COLO829 (cell line): ENCODE results near the gene LYST.
"Not testable (repeated sequence)": the region's sequence is repeated elsewhere in the genome, so short reads cannot be mapped to it uniquely, and the experiment has no call there.

Experiments
- DNase-seq: peaks from one replicate; pipeline ENCODE4 v3.0.0; 2012; ENCODE audit warnings: low spot score

Gene LYST

DNA sequence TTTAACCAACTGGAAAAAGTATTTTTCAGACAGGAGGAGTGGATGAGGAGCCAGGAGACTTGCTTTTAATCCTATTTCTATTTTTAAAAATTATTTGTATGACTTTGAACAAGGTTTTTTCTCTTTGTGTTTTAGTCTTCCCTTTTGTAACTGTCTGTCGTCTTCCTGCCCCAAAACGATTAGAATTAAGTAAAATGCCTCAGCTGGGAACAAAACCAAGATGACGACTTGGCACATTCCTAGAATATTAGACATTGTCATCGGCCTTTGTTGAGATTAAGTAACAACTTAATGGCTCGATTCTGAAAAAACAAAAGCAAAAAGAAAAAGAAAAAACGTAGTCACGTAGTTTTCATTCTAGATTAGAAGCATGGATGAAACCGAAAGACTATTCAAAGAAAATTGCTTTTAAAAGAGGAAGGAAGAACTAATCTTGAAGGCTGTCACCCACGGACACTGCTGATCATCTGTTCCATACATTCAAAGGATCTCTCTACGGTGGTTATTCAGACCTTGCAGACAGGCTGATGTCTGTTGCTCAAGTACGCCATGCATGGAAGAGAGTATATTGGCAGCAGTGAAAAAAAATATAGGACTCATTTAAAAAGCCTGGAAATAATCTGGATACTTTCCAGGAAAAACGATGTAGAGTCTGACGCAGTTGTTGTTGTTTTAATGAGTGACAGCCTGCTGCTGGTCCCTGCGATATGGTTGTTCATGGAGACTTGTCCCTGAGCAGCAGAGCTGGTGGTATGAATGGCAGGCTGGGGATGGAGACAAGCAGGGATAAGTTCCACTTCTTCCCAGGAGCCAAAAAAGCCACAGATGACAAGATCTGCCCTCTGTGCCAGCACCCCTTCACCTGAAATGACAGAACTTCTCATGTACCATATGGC, 234.0 kb downstream of the LYST start:
- no peak for DNase-seq

DNA sequence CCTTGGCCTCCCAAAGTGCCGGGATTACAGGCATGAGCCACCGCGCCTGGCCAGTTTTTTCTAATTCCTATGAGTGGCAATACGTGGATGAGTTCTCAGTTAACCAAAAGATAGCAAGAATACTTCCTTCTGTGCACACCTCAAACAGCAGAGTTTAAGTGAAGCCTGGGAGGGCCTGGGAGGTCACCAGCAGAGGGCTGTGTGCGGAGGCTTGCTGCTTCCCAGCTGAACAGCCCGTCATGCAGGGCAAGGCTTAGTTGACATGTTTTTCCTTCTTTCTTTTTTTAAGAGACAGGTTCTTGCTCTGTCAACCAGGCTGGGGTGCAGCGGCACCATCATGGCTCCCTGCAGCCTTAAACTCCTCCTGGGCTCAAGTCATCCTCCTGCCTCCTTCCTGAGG, 234.9 kb downstream of the LYST start:
- no peak for DNase-seq

DNA sequence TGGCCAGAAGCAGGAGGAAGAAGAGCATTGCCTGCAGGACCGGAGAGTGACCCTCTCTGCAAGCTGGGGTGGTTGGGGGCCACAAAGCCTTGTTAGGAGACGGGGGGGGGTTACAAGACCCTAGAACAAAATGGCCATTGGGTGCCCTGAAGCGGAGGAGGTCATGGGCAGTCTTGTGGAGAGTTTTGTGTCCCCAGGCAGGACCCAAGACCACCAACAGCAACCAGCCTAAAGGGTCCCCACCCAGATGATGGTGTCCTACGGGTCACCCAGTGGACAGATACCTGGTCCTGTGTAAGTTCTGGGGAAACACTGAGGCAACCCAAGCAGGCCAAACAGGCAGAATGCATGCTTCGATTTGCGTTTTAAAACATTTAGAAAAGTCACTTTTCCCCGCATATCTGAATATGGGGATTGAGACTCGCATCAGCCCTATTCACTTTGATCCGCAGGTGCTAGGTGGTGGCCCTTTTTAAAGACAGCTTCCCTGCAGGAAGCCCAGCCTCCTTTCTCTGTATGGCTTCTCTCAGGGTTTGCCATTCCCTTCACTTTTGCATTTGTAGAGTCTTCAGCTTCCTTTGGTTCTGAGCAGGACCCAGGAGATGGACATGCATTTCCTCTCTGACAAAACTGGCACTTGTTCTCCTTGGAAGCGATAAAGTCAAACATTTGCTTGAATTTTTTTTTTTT, 238.2 kb downstream of the LYST start:
- DNase-seq = no peak

DNA sequence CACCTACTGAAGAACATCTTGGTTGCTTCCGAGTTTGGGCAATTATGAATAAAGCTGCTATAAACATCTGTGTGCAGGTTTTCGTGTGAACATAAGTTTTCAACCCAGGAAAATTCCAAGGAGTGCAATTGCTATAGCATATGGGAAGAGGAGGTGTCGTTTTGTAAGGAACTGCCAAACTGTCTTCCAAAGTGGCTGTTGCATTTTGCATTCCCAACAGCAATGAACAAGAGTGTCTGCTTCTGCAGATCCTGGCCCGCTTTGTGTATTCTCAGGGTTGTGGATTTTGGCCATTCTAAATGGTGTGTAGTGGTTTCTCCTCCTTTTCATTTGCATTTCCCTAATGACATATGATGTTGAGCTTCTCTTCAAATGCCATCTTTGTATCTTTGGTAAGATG, 240.9 kb downstream of the LYST start:
- DNase-seq = no peak

DNA sequence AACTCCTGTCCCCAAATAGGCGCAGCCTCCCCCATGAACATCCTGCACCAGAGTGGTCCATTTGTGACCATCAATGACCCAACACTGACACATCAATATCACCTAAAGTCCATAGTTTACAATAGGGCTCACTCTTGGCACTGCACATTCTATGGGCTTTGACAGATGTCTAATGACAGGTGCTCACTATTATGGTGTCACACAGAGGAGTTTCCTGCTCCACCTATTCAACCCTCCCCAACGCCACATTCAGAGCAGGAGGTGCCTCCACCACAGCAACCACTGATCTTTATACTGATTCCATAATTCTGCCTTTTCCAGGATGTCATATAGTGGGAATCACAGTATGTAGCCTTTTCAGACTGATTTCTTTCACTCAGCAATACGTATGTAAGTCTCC, 241.4 kb downstream of the LYST start:
- no peak for DNase-seq

DNA sequence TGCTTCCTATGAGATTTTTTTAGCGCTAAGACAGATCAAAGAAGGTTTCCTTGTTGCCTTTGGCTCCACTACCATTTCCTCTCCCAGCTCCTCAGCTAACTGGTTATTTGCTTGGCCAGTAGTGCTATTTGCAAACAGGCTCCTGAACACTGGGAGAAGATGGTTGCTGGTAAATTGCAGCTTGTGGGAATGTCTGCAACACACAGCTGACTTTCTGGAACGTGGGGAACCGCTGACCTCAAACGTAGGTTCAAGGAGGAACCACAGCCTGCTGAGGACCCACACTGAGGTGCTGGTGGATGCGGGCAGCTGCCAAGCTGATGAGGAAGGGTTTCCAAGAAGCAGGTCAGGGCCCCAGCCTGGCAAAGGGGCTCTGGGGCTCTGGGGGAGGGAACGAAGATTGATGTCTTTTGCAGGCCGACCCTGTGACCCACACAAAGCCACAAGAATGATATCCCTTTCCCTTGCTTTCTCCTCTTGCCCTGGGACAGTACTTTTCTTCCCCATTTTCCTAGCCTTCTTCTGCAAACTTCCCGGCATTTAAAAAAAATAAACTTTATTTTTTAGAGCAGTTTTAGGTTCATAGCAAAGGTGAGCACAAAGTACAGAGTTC, 241.9 kb downstream of the LYST start:
- no peak for DNase-seq

DNA sequence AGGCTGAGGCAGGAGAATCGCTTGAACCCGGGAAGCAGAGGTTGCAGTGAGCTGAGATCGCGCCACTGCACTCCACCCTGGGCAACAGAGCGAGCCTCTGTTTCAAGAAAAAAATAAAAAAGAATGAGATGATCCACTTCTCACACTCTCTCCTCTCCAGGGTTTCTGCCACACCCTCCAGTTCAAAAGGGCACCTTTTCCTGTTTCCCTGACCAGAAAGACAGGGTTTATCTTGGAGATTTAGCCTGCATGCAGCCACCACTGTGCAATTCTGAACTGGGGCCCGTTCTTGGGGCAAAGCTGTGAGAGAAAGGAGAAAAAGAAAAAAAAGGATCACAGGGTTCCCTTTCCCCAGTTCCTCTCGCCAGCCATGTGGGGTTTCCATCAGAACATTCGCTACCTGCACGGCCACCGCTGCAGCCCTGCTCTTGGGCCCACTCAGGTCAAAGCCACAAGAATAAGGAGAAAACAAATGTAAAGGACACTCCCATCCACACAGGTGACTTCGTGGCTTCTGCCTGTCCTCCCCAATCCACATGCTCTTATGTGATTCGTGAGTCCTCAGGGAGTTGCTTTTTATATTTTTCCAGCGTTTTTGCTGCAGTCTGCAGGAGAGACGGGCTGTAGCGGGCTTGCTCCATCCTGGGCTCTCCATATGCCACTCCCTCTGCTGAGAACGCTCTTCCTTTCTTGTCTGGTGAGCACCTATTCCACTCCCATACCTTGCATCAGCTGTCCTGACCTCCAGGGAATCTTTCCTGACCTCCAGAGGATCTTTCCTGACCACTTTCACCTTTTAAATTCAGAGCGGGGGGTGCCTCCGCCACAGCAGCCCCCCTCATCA, 243.5 kb downstream of the LYST start:
- DNase-seq = no peak

DNA sequence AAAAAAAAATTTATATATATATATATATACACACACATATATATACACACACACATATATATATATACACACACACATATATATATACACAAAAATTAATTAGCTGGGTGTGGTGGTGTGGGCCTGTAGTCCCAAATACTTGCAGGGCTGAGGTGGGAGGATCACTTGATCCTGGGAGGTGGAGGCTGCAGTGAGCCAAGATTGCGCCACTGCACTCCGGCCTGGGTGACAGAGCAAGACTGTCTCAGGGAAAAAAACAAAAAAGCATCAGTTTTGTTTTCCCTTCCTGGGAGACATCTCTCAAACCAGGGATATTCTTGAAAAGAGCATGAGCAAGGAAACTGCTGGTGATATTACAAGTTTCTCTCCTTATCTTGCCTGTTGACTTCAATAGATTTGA, 247.6 kb downstream of the LYST start:
- DNase-seq = not testable (repeated sequence)

DNA sequence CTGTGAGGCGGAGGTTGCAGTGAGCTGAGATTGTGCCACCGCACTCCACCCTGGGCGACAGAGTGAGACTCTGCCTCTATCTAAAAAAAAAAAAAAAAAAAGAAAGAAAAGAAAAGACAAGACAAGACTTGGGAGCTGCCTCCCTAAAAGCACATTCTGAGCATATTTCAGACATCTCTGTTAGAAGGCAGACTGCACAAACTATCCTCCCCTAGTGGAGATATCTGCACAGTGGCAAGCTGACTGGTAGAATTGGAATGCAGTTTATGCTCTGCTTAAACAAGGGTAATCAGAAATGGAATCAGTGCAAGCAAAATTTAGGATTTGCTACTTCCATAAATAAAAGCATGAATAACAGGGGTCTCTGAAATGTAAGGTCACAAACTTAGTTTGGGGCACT, 248.9 kb downstream of the LYST start:
- no peak for DNase-seq

DNA sequence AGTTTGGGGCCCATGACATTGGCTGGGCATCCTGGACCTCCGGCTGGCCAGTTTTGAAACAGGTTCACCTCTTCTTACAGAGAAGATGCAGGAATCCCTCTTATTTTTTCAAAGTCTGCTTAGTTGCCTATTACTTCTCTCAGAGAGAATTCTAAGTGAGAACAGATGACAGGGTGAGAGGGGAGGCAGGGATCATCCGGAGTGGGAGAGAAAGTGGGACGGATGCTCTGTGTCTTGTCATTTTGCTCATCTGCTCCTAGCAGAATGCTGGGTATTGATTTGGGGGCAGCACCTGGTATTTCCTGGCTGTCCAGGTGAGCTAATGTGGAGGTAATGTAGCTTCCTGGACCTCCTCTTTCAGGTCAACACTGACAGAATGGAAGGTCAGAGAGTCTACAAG, 249.6 kb downstream of the LYST start:
- no peak for DNase-seq

DNA sequence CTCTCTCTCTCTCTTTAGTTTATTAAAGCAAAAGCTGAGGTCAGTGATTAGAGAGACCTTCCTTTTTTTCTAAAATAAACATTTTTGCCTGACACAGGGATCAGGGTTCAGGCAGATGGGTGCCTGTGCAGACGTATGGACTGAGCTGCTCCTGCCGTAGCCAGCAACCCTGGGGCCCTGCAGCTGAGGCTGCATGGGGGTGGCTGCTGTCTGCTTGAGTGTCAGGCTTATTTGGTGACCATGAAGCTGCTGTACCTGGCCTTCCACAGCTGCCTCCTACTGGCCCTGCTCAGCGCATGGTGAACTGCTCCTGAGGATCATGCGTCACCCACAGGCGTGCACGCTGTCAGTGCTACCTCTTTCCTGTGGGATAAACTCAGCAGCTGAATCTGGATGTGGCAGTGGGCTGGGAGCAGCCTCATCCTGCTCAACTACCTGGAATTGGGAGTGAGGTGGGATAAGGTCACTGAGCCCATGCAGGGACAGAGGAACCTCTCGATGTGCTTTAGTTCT, 252.2 kb downstream of the LYST start:
- no peak for DNase-seq

DNA sequence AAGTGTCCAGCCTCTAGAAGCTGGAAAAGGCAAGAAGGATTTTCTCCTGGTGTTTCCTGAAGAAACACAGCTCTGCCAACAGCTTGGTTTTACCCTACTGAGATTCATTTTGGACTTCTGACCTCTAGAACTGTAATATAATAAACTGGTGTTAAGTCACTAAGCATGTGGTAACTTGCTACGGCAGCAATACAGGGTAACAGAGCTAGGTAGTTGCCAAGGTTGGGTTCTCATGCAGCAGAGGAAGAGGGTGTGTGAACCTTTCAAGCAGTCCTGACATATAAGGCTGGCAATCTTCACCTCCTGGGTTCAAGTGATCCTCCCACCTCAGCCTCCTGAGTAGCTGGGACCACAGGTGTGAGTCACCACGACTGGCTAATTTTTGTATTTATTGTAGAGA, 253.1 kb downstream of the LYST start:
- DNase-seq = no peak

DNA sequence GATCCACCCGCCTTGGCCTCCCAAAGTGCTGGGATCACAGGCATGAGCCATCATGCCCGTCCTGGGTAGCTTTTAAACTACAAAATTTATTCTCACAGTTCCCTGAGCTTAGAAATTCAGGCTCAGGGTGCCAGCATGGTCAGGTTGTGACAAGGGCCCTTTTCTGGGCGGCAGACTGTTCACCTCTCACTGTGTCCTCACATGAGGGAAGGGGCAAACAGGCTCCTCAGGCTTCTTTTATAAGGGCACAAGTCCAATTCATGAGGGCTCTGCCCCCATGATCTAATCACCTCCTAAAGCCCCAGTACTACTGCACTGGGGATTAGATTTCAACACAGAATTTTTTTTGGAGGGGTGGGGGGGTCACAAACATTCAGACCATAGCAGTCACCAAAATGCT, 253.9 kb downstream of the LYST start:
- DNase-seq = no peak
